GM21423 (cell line): ENCODE results near the gene PYGB.
"Not testable (repeated sequence)": the region's sequence is repeated elsewhere in the genome, so short reads cannot be mapped to it uniquely, and the experiment has no call there.

Source experiments
- ATAC-seq: cut with Tn5 transposase; IDR thresholded peaks from one replicate; pipeline ENCODE4 v1.9.1; 2021; ENCODE audit warnings: mild to moderate bottlenecking, moderate library complexity; ENCODE audit not compliant: unreplicated experiment

The PYGB gene

GRCh38 chr20:25324412-25324811, 76.5 kb downstream of the PYGB start:
- no peak for ATAC-seq

- no peak for ATAC-seq
These were observed 77.2 kb downstream of the PYGB start for GRCh38 chr20:25325073-25325472.

- ATAC-seq: no peak
These were observed 78.1 kb downstream of the PYGB start for GRCh38 chr20:25325997-25326396.

- no peak for ATAC-seq
These were observed 79.8 kb downstream of the PYGB start for GRCh38 chr20:25327521-25328235.

GRCh38 chr20:25328954-25329498, 81.1 kb downstream of the PYGB start:
- no peak for ATAC-seq

GRCh38 chr20:25334972-25335371, 87.1 kb downstream of the PYGB start:
- not testable (repeated sequence) for ATAC-seq

GRCh38 chr20:25336561-25337422, 88.9 kb downstream of the PYGB start:
- no peak for ATAC-seq

GRCh38 chr20:25338112-25339023, 90.5 kb downstream of the PYGB start:
- ATAC-seq: no peak

GRCh38 chr20:25339608-25340007, 91.7 kb downstream of the PYGB start:
- no peak for ATAC-seq

- ATAC-seq: no peak
These were observed 92.5 kb downstream of the PYGB start for GRCh38 chr20:25340380-25340779.

- ATAC-seq: no peak
These were observed 94.1 kb downstream of the PYGB start for GRCh38 chr20:25341716-25342680.

- ATAC-seq: no peak
These were observed 96.7 kb downstream of the PYGB start for GRCh38 chr20:25344634-25345033.

- ATAC-seq: no peak
These were observed 97.8 kb downstream of the PYGB start for GRCh38 chr20:25345721-25346120.

GRCh38 chr20:25346349-25346748, 98.5 kb downstream of the PYGB start:
- ATAC-seq: no peak
